Left colon (tissue), 2 donors: Measurements from ENCODE around the gene ARSK. TPM values are rescaled to one million over a fixed set of nuclear protein-coding genes. Genes with fewer than 3 reads are reported as not detected.

Source experiments
- ATAC-seq: fragments of 200-7000 bp; cut with Tn5 transposase; one replicate; pipeline ENCODE4 v1.9.1; 2020; ENCODE audit warnings: mild to moderate bottlenecking, moderate library complexity
- DNase-seq, 2 donors: peaks; one replicate each; pipeline ENCODE4 v3.0.0-alpha.2; 2020
- intact Hi-C, 2 donors: fragments of 100-400 bp; cut with DNase I in 1 of 2; cut with micrococcal nuclease in 1 of 2; formaldehyde crosslinking; loops; one replicate each; pipeline versions ENCODE4 v1.11.2 to v1.14.0; 2022; cut with DNase I, micrococcal nuclease
- total RNA-seq, 2 donors: library from RNA; stranded (reverse); fragmentation: NEBNext Ultra II Directional; extraction: Animal tissue kit (Norgen Biotek cat#: 25700); gene quantifications; one replicate each; pipeline ENCODE4 v1.2.1, GENCODE V29; 2021
- donor health status: DM: no; HTN: no; CAD: no.
- donor health status: DM: yes; HTN: yes; CAD: no.

ARSK gene
- total RNA-seq, 2 donors from 2014 or later: 2.0 to 2.2 TPM

- DNase-seq (no peak), ATAC-seq (no peak)
Observed at GRCh38 chr5:95557841-95558240, 2.9 kb downstream of the ARSK start.

DNA sequence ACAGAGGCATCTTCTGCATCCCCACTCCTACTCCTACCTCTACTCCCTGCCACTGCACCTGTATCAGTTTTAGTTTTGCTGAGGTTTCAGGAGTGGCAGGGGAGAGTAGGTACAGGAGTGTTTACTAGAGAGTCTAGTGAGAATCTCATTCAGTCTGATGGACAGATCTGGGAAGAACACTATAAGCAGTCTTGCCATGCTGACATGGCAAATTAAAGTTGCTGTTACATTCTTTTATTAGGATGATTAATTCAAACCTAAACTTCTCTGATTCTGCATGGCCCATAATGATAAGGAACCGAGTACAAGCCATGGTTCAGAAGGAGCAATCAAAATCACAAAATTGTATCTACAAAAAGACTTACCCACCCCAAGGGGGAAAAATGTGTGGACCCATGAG lies 7.4 kb downstream of the ARSK start:
- intact Hi-C loops: no loop called here
- ATAC-seq (no peak), DNase-seq (no peak)

More at GRCh38 chr5:95557841-95558240, 2.9 kb downstream of the ARSK start:
- intact Hi-C loops: no loop called here

- ATAC-seq (no peak), DNase-seq (no peak)
- intact Hi-C loops: no loop called here
Observed at GRCh38 chr5:95563367-95563766, 8.5 kb downstream of the ARSK start.

DNA sequence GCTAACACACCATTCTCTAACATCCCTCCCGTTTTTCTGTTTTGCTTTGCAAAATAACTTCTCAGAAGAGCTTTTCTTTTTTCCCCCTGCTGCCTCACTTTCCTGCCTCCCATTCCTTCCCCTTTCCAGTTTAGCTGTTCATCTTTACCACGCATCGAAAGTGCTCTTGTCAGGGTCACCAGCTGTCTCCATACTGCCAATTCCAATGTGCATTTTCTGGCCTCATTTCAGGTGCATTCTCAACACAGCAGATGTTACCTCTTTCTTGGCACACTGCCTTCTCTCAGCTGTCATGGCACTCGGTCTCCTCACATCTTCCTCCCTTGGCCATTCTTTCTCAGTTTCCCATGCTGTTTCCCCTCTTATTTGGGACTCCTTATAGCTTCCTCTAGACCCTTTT lies 9.5 kb downstream of the ARSK start:
- DNase-seq: no peak
- ATAC-seq: no peak
- intact Hi-C loops: no loop called here

- DNase-seq (no peak), ATAC-seq (no peak)
- intact Hi-C loops: no loop called here
Observed at GRCh38 chr5:95565280-95565920, 10.5 kb downstream of the ARSK start.

- no peak for DNase-seq
- intact Hi-C loops: no loop called here
- ATAC-seq: no peak
Observed at GRCh38 chr5:95572016-95572415, 17.1 kb downstream of the ARSK start.

DNA sequence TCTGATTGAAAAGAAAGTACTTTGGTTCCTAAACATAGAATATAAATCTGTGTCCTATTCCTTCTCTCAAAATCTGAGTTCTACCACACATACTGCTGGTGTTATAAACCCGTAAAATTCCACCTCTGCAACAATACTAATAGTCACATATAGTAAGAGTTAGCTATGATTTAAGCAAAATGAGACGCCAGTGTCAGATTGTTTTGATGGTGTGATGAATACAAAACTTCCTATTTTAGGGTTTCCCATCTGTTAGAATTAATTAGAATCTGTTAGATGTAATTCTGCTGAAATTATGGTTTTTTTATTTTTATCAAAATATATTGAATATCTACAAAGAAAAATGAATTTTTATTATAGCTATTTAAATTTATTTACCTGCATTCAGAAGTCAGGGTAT lies 26.7 kb downstream of the ARSK start:
- ATAC-seq (no peak), DNase-seq (no peak)
- intact Hi-C loops: no loop called here

GRCh38 chr5:95583992-95584391 lies 29.1 kb downstream of the ARSK start:
- no peak for ATAC-seq
- intact Hi-C loops: no loop called here
- DNase-seq: no peak

DNA sequence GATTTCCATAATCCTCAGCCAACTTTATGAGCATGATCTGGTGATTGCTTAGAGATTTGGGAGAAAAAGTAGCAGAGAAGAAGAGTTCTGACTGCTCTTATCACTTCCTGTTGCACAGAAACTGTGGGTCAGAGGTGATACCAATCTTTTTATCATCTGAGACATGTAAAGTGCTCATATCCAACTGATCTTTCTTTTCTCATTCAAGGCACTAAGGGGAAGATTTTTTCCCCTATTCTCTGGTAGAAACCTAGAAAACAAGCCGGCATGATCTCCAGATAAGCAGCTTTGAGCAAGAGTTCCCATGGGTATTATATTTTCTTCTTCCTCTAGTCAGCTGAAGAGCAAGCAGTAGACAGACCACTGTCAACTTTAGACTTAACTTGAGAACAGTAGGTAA lies 36.0 kb downstream of the ARSK start:
- DNase-seq: no peak
- no peak for ATAC-seq
- intact Hi-C loops: no loop called here

- DNase-seq (no peak), ATAC-seq (no peak)
- intact Hi-C loops: no loop called here
Observed at GRCh38 chr5:95591490-95591901, 36.6 kb downstream of the ARSK start.

DNA sequence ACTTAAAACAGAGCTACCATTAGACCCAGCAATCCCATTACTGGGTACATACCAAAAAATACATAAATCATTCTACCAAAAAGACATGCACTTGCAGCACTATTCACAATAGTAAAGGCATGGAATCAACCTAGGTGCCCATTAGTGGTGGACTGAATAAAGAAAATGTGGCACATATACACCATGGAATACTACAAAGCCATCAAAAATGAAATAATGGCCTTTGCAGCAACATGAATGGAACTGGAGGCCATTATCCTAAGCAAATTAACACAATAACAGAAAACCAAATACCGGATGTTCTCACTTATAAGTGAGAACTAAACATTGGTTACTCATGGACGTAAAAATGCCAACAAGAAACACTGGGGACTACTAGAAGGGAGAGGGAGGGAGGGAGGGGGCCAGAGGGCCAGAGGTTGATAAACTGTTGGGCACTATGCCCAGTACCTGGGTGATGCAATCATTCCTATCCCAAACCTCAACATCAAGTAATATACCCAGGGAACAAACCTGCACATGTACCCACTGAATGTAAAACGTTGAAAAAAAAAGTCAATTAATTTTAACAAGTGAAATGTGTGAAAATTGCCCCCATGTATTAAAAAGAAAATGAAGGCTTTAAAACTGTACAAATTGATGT lies 40.5 kb downstream of the ARSK start:
- intact Hi-C loops: no loop called here
- no peak for DNase-seq
- no peak for ATAC-seq

GRCh38 chr5:95599252-95599651 lies 44.4 kb downstream of the ARSK start:
- intact Hi-C loops: no loop called here
- DNase-seq: no peak
- no peak for ATAC-seq

GRCh38 chr5:95600557-95600956 lies 45.7 kb downstream of the ARSK start:
- no peak for ATAC-seq

DNA sequence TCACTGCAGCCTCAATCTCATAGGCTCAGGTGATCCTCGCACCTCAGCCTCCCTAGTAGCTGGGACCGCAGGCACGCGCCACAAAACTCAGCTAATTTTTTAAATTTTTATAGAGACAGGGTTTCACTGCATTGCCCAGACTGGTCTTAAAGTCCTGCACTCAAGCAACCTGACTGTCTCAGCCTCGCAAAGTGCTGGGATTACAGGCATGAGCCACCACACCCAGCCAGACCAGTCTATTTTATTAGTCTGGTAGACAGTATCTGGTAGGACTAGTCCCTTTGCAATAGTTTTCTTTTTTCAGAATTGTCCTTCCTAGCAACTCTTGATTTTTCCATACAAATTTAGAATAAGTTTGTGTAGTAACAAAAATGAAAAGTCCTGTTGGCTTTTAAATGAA lies 50.9 kb downstream of the ARSK start:
- intact Hi-C loops: no loop called here
- peak; percentile 64 for ATAC-seq
- peak in 1 of 2 donors; percentile 6 for DNase-seq

More at GRCh38 chr5:95600557-95600956, 45.7 kb downstream of the ARSK start:
- intact Hi-C loops: no loop called here
- no peak for DNase-seq

GRCh38 chr5:95606419-95606818 lies 51.5 kb downstream of the ARSK start:
- intact Hi-C loops: no loop called here
- DNase-seq (no peak), ATAC-seq (no peak)

GRCh38 chr5:95609711-95610110 lies 54.8 kb downstream of the ARSK start:
- DNase-seq (no peak), ATAC-seq (no peak)
- intact Hi-C loops: no loop called here

DNA sequence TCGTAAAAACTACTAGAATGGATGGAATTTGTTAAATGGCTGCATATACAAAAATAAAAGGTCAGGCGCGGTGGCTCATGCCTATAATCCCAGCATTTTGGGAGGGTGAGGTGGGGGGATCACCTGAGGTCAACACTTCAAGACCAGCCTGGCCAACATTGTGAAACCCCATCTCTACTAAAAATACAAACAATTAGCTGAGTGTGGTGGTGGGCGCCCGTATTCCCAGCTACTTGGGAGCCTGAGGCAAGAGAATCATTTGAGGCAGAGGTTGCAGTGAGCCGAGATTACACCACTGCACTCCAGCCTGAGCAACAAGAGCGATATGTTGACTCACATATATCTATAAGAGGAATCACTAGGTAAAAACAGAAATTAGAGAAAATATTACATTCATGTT lies 55.6 kb downstream of the ARSK start:
- DNase-seq (no peak), ATAC-seq (no peak)
- intact Hi-C loops: no loop called here

DNA sequence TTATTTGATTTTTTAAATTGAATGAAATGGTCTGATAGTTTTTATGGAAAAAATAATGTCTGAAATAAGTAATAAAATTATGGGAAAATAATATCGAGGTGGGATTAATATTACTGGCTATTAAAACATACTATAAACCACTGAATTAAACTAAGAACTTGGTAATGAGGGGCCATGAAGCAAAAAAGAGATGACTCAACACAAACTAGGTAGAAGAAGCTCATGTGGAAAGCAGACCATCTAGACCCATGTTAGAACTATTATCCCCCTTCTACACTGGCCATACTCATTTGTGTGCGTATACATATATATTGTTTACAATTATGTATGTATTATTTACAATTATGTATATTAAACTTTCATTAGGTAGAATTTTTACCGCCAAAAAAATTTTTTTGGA lies 56.5 kb downstream of the ARSK start:
- no peak for DNase-seq
- no peak for ATAC-seq
- intact Hi-C loops: no loop called here

- DNase-seq (no peak), ATAC-seq (no peak)
- intact Hi-C loops: no loop called here
Observed at GRCh38 chr5:95613514-95613913, 58.6 kb downstream of the ARSK start.

GRCh38 chr5:95615164-95615467 lies 60.2 kb downstream of the ARSK start:
- intact Hi-C loops: no loop called here
- no peak for DNase-seq
- ATAC-seq: no peak

DNA sequence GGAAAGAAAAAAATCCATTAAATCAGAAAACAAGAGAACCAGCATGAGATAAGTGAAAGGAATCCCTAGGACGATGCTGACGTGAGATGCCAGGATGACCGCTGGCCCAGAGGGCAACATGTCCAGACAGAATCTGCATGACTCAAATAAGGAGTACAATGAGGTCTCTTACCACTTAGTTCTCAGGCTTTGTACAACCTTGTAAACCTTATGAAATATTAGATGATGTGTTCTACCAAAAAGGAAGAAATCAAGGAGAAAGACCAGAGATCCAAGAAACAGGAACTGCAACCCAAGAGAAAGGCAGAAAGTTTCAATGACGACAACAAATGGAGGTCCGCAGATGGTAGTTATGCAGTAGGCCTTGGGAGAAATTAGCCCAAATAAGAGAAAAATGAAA lies 62.2 kb downstream of the ARSK start:
- intact Hi-C loops: no loop called here
- ATAC-seq (no peak), DNase-seq (no peak)
